Measurements from ENCODE around the gene NDUFS6.

DNA sequence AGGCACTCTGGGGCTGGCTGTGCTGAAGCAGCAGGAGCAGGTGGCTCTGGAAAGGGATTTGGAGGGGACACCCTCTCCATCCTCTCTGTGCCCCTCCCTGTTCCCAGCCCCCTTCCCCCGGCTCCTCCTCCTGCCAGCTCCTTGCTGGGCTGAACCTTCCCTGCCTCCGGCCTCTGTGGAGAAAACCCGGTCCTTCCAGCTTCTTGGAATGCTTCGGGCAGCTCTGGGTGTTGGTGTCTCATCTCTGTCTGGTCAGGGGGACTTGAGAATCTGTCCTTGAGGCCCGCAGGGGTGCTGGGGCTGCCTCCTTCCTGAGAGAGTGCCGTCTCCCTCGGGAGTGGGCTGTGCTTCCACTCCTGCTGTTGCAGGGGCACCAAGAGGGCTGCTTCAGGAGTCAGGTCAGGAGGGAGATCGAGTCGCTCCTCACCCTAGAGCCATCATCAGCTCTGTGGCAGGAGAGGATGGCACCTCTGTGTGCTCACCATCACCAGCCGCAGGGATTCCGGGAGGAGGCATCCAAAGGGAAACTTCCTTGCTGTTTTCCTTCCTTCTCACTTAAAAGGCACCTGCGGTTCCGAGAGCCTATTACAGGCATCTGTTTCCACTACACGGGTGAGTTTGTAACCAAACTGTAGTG is 30.6 kb downstream of the NDUFS6 start:
- TF ChIP-seq YY1 (tag by site-specific recombination; IDR thresholded peaks at IDR 0.05) (no peak), ZNF24 (tag by site-specific recombination; IDR thresholded peaks at IDR 0.05) (no peak), ZNF776 (tag by site-specific recombination; IDR thresholded peaks at IDR 0.05; ENCODE audit: borderline replicate concordance) (no peak), ZNF221 (tag by site-specific recombination; IDR thresholded peaks at IDR 0.05; ENCODE audit: borderline replicate concordance) (no peak), ZNF10 (tag by site-specific recombination; IDR thresholded peaks at IDR 0.05) (no peak), ZFP41 (tag by site-specific recombination; IDR thresholded peaks at IDR 0.05; ENCODE audit: borderline replicate concordance) (no peak)
- TF ChIP-seq, protein P1, sequence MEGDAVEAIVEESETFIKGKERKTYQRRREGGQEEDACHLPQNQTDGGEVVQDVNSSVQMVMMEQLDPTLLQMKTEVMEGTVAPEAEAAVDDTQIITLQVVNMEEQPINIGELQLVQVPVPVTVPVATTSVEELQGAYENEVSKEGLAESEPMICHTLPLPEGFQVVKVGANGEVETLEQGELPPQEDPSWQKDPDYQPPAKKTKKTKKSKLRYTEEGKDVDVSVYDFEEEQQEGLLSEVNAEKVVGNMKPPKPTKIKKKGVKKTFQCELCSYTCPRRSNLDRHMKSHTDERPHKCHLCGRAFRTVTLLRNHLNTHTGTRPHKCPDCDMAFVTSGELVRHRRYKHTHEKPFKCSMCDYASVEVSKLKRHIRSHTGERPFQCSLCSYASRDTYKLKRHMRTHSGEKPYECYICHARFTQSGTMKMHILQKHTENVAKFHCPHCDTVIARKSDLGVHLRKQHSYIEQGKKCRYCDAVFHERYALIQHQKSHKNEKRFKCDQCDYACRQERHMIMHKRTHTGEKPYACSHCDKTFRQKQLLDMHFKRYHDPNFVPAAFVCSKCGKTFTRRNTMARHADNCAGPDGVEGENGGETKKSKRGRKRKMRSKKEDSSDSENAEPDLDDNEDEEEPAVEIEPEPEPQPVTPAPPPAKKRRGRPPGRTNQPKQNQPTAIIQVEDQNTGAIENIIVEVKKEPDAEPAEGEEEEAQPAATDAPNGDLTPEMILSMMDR (tag by site-specific recombination; IDR thresholded peaks at IDR 0.05), result no peak
- TF ChIP-seq, protein P2, sequence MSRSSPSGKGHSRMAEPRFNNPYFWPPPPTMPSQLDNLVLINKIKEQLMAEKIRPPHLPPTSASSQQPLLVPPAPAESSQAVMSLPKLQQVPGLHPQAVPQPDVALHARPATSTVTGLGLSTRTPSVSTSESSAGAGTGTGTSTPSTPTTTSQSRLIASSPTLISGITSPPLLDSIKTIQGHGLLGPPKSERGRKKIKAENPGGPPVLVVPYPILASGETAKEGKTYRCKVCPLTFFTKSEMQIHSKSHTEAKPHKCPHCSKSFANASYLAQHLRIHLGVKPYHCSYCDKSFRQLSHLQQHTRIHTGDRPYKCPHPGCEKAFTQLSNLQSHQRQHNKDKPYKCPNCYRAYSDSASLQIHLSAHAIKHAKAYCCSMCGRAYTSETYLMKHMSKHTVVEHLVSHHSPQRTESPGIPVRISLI (tag by site-specific recombination; IDR thresholded peaks at IDR 0.05), result no peak
- TF ChIP-seq, protein P3, sequence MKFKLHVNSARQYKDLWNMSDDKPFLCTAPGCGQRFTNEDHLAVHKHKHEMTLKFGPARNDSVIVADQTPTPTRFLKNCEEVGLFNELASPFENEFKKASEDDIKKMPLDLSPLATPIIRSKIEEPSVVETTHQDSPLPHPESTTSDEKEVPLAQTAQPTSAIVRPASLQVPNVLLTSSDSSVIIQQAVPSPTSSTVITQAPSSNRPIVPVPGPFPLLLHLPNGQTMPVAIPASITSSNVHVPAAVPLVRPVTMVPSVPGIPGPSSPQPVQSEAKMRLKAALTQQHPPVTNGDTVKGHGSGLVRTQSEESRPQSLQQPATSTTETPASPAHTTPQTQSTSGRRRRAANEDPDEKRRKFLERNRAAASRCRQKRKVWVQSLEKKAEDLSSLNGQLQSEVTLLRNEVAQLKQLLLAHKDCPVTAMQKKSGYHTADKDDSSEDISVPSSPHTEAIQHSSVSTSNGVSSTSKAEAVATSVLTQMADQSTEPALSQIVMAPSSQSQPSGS (tag by site-specific recombination; IDR thresholded peaks at IDR 0.05; ENCODE audit: low read depth), result no peak
